Type B pancreatic cell (in vitro differentiated cells): Measurements from ENCODE around the gene STIM1. TPM values are rescaled to one million over a fixed set of nuclear protein-coding genes. Genes with fewer than 3 reads are reported as not detected.
A peak's percentile ranks its signal among the peaks of the same experiment; 100 is the strongest.

ENCODE experiments used
- DNase-seq: peaks from one replicate; pipeline ENCODE4 v3.0.0; 2021; ENCODE audit warnings: mixed read lengths; ENCODE audit not compliant: unreplicated experiment; ENCODE audit errors: extremely low spot score
- H3K27ac Mint-ChIP-seq: 2 replicates; pipeline ENCODE4 v1.8.0; 2021; ENCODE audit warnings: mild to moderate bottlenecking, mixed read lengths
- H3K27me3 Mint-ChIP-seq: 2 replicates; pipeline ENCODE4 v1.8.0; 2021; ENCODE audit warnings: mixed read lengths
- H3K36me3 Mint-ChIP-seq: 2 replicates; pipeline ENCODE4 v1.8.0; 2021; ENCODE audit warnings: mixed read lengths
- H3K4me1 Mint-ChIP-seq: one replicate; pipeline ENCODE4 v1.8.0; 2021; ENCODE audit warnings: mixed read lengths; ENCODE audit not compliant: unreplicated experiment
- H3K4me3 Mint-ChIP-seq: 2 replicates; pipeline ENCODE4 v1.8.0; 2021; ENCODE audit warnings: mild to moderate bottlenecking, mixed read lengths
- H3K9me3 Mint-ChIP-seq: 2 replicates; pipeline ENCODE4 v1.8.0; 2021; ENCODE audit warnings: mixed read lengths
- CTCF ChIP-seq: fragments of 200-600 bp; sonication (generic); conservative IDR thresholded peaks from 2 replicates; pipeline ENCODE4 v1.5.0; 2021; ENCODE audit warnings: antibody characterized with exemption, mild to moderate bottlenecking
- total RNA-seq: library from RNA; stranded (reverse); gene quantifications from 2 replicates; pipeline ENCODE4 v1.2.1, GENCODE V29; 2021; ENCODE audit warnings: low replicate concordance

The STIM1 gene
- total RNA-seq, 1 donor from 2014 or later: 38.9 TPM

- no peaks in the 10 kb centered on the region for H3K27me3 Mint-ChIP-seq
- H3K36me3 Mint-ChIP-seq: no peaks in the 10 kb centered on the region
- peak overlapping the region; percentile 64 for H3K4me3 Mint-ChIP-seq
- no peaks in the 10 kb centered on the region for H3K9me3 Mint-ChIP-seq
- DNase-seq: no peak
- no peak for TF ChIP-seq CTCF
- H3K27ac Mint-ChIP-seq: peak overlapping the region; percentile 78
- peaks cover 34% of the 10 kb centered on the region for H3K4me1 Mint-ChIP-seq
Observed at GRCh38 chr11:3880724-3881123, 25.3 kb downstream of the STIM1 start.

GRCh38 chr11:3882655-3883054 is 27.2 kb downstream of the STIM1 start:
- no peaks in the 10 kb centered on the region for H3K36me3 Mint-ChIP-seq
- H3K9me3 Mint-ChIP-seq: no peaks in the 10 kb centered on the region
- DNase-seq: no peak
- peaks cover 25% of the 10 kb centered on the region for H3K4me1 Mint-ChIP-seq
- no peak overlapping the region for H3K4me3 Mint-ChIP-seq
- no peak overlapping the region for H3K27ac Mint-ChIP-seq
- H3K27me3 Mint-ChIP-seq: no peaks in the 10 kb centered on the region
- no peak for TF ChIP-seq CTCF

- H3K4me1 Mint-ChIP-seq: peaks cover 2% of the 10 kb centered on the region
- H3K27ac Mint-ChIP-seq: no peak overlapping the region
- DNase-seq: no peak
Observed at GRCh38 chr11:3885855-3886254, 30.4 kb downstream of the STIM1 start.

GRCh38 chr11:3886985-3887384 is 31.5 kb downstream of the STIM1 start:
- no peak overlapping the region for H3K27ac Mint-ChIP-seq
- DNase-seq: no peak
- no peak overlapping the region for H3K4me3 Mint-ChIP-seq
- no peaks in the 10 kb centered on the region for H3K9me3 Mint-ChIP-seq
- no peaks in the 10 kb centered on the region for H3K36me3 Mint-ChIP-seq
- TF ChIP-seq CTCF: no peak
- no peaks in the 10 kb centered on the region for H3K27me3 Mint-ChIP-seq
- no peaks in the 10 kb centered on the region for H3K4me1 Mint-ChIP-seq

More at GRCh38 chr11:3885855-3886254, 30.4 kb downstream of the STIM1 start:
- no peak overlapping the region for H3K4me3 Mint-ChIP-seq
- no peaks in the 10 kb centered on the region for H3K36me3 Mint-ChIP-seq
- H3K27me3 Mint-ChIP-seq: no peaks in the 10 kb centered on the region
- H3K9me3 Mint-ChIP-seq: no peaks in the 10 kb centered on the region
- no peak for TF ChIP-seq CTCF

- Mint-ChIP-seq H3K36me3 (no peaks in the 10 kb centered on the region), H3K27me3 (no peaks in the 10 kb centered on the region), H3K4me3 (no peak overlapping the region), H3K27ac (no peak overlapping the region), H3K4me1 (no peaks in the 10 kb centered on the region), H3K9me3 (no peaks in the 10 kb centered on the region)
- no peak for DNase-seq
- no peak for TF ChIP-seq CTCF
Observed at GRCh38 chr11:3888876-3889275, 33.4 kb downstream of the STIM1 start.

- Mint-ChIP-seq H3K4me3 (no peak overlapping the region), H3K36me3 (no peaks in the 10 kb centered on the region), H3K27me3 (no peaks in the 10 kb centered on the region), H3K9me3 (no peaks in the 10 kb centered on the region), H3K4me1 (no peaks in the 10 kb centered on the region), H3K27ac (no peak overlapping the region)
- DNase-seq: no peak
- no peak for TF ChIP-seq CTCF
Observed at GRCh38 chr11:3890014-3890413, 34.5 kb downstream of the STIM1 start.
